GM18507 (cell line): ENCODE results near the gene TIMM17A.

Source experiments
- DNase-seq: peaks from one replicate; pipeline ENCODE4 v3.0.0; 2011; ENCODE audit warnings: low read depth; ENCODE audit not compliant: insufficient read length; ENCODE audit errors: extremely low spot score
- FAIRE-seq: peaks from 2 replicates; lab custom pipeline; 2011; peaks lifted over from hg19 to GRCh38; lab: Jason Lieb, UNC

Gene TIMM17A

DNA sequence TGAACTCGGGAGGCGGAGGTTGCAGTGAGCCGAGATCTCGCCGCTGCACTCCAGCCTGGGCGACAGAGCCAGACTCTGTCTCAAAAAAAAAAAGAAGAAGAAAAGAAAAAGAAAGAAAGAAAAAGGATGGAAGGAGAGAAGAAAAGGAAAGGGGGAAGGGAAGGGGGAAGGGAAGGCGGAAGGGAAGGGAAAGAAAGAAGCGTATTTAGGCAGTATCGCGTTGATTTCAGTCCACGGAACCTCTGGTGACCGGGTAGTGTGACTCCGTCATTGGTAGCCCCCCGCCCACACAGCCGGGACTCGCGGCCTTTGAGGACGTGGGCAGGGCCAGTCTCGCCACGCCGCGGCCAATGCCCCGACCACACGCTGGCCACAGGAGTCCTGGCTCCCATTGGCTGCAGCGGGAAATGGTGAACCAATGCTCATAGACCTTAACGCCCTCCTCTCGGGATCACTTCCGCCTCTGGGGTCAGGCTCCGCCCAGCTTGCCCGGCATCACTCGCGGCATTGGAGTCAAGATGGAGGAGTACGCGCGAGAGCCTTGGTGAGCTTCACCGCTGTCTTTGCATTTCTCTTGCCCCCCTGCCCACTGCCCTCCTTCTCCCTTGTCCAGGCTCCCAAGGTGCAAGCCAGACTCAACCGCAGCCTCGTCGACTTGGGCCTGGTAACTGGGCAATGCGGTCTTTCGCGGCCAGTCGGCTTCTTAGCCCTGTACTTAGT, at the start of gene TIMM17A:
TIMM17A (plus strand) TSS at position 495 of the 720 bp plus-strand sequence; CDS start at position 519, 24 bp downstream.
- DNase-seq = peak; percentile 91
- FAIRE-seq = peak; percentile 99

DNA sequence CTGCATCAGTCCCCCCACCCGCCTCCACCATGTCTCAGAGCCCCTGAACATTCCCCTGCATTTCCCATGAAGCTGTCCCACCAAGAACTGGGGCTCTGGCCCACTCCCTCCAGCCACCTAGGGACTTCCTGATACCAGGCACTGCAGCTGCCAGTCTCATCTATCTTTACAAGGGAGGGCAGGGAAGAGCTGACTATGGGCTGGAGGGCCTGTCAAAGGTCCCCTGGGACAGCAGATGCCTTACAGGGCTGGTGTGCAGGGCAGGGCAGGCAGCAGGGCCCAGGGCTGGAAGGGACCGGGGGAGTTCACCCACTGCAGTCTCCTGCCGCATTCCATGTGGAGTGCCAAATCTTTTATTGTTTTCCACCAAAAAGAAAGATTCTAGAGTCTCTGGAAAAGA, 49.0 kb upstream of the TIMM17A start:
- FAIRE-seq (no peak), DNase-seq (no peak)

DNA sequence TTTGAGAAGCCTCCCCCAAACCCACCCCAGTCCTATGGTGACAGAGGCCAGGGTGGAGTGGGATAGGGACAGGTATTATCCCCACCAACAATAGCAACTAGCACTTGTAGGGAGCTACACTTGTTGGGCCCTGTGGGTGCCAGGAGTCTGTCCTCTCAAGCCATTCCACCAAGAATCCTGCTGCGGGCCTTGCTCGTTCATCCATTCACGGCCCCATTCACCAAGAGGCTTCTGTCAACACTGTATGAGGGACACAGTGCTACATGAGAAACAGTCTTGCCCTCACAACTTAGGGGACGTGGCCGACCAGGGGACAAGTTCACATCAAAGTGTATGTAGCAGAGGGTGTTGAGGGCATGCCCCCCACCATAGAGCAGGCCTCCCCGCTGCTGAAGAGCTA, 47.7 kb upstream of the TIMM17A start:
- no peak for FAIRE-seq
- no peak for DNase-seq

DNA sequence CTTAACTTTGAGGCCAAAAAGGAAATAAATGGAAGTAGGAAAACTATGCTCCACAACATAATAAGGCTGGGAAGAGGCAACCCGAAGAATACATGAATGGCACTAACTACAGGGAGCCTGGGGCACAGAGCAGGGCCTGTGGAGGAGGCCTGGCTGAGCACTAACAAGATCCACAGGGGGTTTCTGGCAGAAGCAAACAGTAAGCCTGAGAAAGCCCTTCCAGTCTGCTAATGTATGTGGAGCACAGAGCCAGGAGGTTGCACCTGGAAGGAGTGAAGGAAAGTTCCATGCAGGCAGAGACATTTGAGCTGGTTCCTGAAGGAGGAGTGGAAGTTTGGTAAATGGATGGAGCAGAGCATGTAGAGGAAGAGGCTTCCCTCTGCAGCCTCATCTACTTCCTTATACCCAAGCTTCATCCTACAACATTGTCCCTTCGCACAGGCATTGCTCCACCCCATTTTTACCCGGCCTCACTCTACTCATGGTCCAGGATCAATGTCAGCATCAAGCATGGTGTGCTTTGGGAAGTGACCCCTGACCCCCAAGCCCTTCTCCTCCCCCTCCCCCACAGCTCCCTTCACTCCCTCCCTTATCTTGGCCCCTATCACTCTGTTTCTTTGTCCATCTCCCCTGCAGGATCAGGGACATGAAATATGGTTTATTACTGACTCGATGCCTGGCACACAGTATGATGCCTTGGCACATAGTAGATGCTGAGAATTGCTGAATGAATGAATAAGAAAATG, 43.3 kb upstream of the TIMM17A start:
- no peak for FAIRE-seq
- no peak for DNase-seq

DNA sequence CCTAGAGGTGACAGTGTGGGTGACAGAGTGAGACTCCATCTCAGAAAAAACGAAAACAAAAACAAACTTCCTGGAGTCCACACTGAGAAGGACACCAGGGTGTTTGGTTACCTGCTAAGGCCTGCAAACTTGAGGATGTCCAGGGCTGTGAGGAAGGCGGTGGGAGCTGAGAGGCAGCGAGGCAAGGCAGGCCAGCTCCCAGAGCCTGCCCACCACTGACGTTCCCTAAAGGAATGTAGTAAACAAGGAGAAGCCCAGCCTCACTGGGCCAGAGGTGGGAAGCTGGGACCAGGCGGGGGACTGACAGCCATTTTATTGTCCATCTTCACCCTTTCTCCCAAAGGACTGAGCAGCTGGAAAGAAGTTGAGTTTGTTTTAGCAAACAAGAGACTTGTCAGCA, 42.5 kb upstream of the TIMM17A start:
- no peak for FAIRE-seq
- no peak for DNase-seq

DNA sequence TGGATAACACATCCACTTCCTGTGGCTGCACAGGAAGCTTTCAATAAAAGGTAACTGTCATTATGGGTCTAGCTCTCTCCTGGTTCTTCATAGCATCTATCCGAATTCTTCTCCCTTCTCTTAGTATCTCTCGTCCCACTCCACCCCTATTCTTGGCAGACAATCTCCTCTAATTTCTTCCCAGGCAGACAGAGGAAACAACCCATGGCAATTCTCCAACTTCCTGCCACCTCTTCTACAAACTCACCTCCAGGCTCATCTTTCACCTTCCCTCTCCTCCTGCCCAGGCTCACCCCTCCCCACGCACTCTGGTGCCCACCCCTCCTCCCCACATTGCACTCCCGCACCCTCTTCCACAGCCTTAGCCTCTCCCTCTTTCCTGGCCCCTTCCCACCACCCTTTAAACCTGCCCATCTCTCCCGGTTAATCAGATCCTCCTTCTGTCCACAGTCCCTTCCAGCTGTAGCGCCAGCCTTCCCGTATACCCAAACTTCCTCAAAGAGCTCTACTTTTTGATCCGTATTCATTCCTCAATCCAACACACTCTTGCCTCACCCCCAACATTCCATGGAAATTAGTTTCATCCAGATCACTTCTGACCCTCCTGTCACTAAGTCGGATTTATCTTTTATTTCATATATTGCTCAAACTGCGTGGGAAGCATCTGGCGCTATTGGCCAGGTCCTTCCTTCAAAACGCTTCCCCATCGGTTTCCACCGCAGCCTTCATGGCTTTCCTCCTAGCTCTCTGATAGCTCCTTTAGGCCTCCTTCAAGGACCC, 40.7 kb upstream of the TIMM17A start:
- FAIRE-seq = no peak

DNA sequence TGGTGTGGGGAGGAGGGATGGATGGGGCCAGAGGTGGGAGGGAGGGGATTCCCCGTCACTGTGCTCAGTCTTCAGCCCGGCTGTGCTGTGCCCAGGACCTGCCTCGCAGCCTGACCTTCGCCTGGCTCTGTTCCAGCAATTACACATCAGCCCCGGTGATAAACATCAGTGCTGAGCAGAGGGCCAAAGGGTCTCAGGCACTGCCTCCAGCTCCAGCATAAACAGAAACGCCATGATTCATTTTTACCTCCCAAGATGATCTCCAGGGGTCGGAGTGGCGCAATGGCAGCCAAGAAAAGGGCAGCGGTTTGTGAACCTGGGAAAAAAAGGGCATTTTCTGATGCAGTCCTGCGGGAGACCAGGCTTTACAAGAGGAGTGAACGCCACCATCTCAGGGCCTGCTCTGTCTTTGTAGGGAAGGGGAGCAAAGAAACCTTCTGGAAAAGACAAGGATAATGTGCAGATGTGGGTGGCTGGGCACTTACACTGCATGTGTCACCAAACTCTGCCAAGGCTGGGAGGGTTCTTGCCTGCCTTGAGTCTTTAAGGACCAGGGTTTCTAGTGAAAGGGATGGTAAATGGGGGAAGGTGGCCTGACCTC, 38.6 kb upstream of the TIMM17A start:
- FAIRE-seq (no peak), DNase-seq (no peak)

More for the DNA sequence above, 40.7 kb upstream of the TIMM17A start:
- no peak for DNase-seq

DNA sequence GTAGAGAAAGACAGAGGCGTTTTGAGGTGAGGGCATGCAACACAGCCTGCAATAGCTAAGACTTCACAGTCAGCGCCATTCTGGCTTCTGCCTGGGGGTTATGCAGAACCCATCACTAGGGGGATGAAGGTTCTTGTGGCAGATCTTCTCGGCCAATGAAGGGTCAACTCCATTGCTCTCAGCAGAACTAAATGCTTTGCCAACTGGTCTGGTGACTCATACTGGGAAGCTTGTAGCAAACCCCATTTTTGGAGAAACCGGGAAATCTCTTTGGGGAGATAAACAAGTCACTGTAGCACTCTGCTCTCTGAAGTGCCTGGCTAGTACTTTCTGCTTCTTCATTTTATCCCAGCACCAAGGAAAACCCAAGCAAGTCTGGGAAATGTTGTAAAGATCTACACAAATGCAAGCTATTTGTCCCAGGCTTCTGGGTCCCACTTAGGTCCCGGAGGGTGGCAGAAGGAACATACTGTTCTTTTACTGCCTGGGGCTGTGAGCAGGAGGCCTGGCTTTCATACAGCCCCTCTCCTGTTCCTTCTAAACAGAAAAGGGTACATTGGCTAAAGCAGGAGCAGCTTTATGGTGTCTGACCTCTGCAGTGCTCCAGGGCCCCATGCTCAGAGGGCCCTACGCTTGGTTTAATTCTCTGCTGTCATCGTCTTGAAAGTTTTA, 37.8 kb upstream of the TIMM17A start:
- FAIRE-seq (no peak), DNase-seq (no peak)

DNA sequence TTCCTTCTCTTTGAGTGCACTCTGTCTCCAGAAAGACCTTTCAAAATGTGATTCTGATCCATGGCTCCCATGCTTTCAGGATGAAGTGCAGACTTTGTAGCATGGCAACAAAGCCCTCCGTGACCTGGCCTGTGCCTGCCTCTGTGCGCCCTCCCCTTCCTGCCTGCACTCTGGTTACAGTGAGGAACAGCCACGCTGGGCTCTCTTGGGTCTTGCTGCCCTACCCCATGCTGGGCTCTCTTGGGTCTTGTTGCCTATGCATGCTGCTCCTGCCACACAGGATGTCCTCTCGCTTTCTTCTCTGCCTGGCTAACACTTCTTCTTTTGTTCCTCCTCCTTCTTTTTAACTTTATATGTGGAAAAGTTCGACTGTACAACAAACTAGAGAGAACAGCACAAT, 37.0 kb upstream of the TIMM17A start:
- DNase-seq (no peak), FAIRE-seq (no peak)

DNA sequence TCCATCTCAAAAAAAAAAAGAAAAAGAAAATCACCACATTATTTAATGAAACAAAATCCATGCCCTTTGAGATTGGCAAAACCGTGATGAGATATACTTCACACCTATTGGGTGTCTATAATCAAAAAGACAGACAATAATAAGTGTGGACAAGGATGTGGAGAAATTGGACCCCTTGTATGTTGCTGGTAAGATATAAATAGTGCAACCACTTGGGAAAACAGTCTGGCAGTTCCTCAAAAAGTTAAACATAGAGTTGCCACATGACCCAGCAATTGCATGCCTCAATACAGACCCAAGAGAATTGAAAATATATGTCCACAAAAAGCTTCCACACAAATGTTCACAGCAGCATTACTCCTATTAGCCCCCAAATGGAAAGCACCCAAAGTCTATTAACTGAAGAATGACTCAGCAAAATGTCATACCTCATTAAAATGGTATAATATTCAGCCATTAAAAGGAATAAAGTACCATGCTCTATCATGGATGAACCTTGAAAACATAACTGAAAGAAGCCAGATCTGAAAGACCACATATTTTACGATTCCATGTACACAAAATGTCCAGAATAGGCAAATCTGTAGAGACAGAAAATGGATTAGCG, 33.2 kb upstream of the TIMM17A start:
- FAIRE-seq (no peak), DNase-seq (no peak)

DNA sequence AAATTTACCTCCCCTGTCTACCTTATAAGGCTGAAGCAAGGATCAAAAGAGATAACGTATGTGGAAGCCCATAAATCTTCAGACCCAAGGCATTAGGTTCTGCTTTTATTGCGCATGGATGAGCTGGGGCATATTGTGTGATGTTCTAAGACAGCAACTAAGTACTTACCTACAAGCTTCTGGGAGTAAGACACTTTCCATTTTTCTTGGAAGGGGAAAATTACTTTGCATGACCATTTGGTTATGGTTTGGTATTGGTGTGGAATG, 30.1 kb upstream of the TIMM17A start:
- DNase-seq (no peak), FAIRE-seq (no peak)

DNA sequence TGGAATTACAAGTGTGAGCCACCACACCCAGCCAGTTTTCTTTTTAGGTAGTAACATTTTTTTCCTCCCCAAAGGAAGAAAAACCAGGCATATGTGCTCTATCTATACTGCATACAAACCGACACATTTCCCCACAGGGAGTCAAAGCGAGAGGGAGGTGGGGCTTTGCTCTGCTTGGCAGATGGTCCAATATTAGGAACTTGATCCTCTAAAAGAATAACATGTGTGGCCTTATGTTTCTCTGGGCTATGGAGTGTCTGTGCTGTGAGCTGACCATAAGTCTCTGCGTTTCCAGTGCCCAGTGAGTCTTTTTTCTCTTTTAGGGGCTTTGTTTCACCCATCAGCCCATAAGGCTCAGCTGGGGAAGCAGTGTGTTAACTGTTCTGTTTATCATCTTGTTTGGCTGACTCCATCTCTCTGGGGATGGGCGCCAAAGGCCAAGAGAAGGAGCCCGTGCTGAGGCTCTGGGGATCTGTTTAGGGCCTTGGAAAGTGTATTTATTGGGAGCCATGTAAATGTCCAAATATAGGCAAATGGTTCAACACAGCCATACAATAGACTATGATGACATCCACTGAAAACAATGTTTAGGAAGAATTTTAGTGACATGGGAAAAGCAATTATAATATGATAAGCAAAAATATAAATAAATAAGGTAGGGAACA, 29.2 kb upstream of the TIMM17A start:
- FAIRE-seq = no peak
- no peak for DNase-seq

DNA sequence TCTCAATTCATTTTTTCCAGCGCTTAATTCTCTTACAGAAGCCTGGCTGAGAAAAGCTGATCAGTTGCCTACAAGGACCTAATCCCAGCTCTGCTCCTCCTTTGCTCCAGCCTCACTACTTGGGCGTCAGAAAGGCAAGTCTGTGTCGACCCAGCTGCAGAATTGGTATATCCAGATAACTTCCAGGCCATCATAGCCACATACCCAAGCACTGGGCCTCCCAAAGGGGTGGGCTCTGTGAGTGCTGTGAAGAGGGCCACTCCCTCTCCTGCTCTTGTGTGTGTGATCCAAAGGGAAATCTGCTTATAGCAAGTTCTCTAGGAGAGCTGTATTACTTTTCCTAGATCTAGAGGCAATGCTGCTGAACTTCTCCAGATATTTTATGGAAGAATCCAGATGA, 27.0 kb upstream of the TIMM17A start:
- DNase-seq = no peak
- FAIRE-seq = no peak

DNA sequence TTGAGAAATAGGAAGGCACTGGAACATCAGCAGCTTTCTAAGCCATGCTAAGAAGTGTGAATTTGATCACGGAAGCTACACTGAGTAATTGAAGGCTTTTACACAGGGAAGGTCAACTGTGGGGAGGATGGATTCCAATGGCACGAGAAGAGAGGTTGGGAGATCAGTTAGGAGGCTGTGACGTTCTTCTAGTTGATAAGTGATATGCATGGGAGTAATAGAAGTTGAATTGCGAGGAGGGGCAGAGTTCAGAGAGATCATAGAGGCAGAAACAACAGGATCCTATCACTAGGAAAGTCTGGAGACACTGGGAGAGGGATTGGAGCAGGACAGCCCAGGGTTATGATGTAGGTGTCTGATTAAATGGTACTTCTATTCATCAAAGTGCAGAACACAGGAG, 25.2 kb upstream of the TIMM17A start:
- DNase-seq (no peak), FAIRE-seq (no peak)

DNA sequence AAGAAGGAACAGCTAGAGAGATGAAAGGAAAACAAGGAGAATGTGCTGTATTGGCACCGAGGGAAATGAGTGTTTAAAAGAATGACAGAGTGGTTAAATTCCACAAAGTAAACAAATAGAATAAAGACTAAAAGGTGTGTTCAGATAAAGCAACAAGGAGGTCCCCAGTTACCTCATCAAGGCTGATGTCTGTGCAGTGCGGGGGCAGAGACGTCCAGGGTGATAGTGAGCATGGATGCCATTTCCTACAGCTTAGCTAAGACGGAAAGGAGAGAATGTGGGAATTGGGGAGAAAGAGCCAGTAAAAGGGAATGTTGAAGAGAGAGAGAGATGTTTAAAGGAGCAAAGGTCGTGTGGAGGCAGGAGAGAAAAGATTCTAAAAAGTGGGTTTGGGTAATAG, 24.5 kb upstream of the TIMM17A start:
- no peak for DNase-seq
- no peak for FAIRE-seq

DNA sequence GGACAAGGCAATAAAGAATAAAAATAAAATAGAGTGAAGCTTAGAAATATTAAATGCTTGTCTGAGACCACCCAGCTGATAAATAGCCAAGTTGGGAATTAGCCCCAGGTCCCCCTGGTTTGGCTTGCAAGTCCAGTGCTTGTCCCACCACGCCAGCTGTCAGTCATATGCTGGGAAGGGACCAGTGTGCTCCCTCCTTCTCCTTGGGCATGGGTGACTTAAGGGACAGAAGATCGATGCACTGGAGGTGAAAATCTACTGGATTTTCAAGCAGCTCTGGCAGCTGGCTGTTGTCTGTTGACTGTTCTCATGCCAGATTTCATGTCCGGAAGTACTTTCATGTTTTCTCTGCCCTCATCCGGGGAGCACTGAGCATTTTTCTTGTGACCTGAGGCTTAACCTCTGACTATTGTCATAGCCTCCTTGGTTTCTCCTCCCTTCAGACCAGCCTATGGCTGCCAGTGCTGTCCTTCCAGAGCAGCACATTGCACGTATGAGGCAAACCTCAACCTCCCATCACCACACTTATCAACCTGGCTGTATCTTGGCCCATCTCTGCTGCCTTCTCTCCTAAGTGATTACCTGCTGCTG, 21.4 kb upstream of the TIMM17A start:
- DNase-seq (no peak), FAIRE-seq (no peak)

DNA sequence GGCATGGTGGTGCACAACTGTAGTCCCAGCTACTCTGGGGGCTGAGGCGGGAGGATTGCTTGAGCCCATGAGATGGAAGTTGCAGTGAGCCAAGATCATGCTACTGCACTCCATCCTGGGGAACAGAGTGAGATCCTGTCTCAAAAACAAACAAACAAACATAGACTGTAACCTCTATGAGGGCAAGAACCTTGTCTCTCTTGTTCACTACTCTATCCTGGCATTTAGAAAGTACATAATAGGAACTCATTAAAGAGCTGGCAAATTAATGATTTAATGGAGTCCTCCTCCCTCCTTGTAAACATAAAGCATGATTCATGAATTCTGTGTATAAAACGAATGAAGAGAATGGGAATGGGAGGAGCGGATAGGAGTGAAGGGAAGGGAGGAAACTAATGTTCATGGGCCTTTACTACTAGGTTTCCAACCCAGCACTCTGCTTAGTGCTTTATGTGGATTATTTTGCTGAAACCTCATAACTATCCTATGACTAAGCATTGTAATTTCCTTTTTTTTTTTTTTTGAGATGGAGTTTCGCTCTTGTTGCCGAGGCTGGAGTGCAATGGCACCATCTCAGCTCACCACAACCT, 17.6 kb upstream of the TIMM17A start:
- DNase-seq = no peak
- no peak for FAIRE-seq

DNA sequence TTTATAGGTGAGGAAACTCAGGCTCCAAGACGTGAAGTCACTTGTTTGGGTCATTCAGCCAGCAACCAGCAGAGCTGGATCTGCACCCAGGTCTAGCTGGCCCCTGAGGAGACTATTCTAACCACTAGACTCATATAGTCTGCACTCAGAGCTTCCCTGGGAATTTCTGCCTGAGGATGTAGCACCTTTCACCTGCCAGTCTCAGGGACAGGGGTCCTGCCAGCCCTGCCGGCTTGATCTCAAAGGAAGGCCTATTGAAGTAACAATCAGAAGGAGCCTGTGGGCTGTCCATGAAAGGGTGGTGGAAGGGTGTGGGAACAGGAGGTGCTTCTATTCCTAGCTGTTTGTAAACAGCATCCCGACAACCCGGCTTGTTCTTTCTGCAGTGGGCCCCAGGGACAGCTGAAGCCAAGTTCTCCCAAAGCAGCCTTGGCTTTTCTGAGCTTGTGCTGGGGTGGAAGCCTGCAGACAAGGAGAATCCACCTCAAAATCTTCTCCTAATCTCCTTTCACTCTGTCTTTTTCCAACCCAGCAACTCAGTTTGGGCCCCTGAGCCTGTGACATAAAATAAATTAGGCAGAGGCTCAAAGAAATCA, 16.8 kb upstream of the TIMM17A start:
- DNase-seq (no peak), FAIRE-seq (no peak)
